HG03575 (cell line): Measurements from ENCODE around the gene NT5C2.

Experiments used
- ATAC-seq: cut with Tn5 transposase; IDR thresholded peaks from one replicate; pipeline ENCODE4 v1.9.1; 2021; ENCODE audit not compliant: unreplicated experiment, insufficient number of reproducible peaks, low FRiP score; ENCODE audit errors: extremely low read depth

The NT5C2 gene

GRCh38 chr10:103047381-103047780, 145.7 kb downstream of the NT5C2 start:
- no peak for ATAC-seq

GRCh38 chr10:103045961-103046360, 147.1 kb downstream of the NT5C2 start:
- no peak for ATAC-seq

GRCh38 chr10:103044942-103045489, 148.1 kb downstream of the NT5C2 start:
- no peak for ATAC-seq

GRCh38 chr10:103042908-103043307, 150.2 kb downstream of the NT5C2 start:
- no peak for ATAC-seq

DNA sequence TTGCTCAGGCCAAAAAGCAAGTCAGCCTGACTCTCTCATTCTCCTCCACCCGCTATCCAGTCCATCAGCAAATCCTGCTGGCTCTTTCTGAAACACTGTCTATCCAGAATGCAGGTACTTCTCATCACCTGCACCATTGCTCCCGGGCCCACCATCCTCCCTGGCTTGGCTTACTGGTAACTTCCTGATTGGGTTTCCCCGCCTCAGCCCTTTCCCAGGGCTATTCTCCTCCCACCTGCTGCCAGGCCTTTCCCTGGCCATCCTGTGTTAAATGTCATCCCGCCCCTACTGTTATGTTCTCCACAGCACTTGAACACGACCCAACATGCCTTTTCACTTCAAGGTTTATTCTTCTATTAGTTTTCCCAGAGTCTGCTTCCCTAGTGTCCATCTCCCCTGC, 150.9 kb downstream of the NT5C2 start:
- no peak for ATAC-seq

GRCh38 chr10:103041391-103041790, 151.7 kb downstream of the NT5C2 start:
- ATAC-seq = no peak

- ATAC-seq = no peak
Measured at GRCh38 chr10:103040418-103040817, 152.7 kb downstream of the NT5C2 start.

DNA sequence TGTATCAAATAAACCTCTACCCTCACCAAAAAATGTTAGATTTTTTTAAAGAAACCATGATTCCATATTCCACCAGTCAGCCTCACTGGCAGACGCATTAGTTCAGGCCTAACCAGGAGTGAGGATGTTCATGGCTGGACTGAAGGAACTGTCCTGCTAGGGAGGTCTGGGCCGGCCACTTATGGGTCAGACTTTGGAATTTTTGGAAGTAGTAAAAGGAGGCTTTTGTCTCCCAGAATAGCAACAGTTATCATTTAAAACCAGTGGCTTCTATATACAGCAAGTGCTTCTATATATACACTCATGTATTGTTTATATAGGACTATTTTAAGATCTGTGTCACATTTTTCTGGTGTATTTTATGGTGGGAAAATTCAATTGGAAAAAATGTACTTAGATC, 154.5 kb downstream of the NT5C2 start:
- no peak for ATAC-seq
